Endothelial cell (in vitro differentiated cells): ENCODE data around the gene TCFL5. TPM values are rescaled to one million over a fixed set of nuclear protein-coding genes. Genes with fewer than 3 reads are reported as not detected.

Experiments used
- DNase-seq: peaks from one replicate; pipeline ENCODE4 v3.0.0; 2021; ENCODE audit warnings: low spot score
- H3K27ac Mint-ChIP-seq: one replicate; pipeline ENCODE4 v1.8.0; 2021; ENCODE audit warnings: mixed read lengths, inconsistent platforms; ENCODE audit not compliant: unreplicated experiment
- H3K27me3 Mint-ChIP-seq: one replicate; pipeline ENCODE4 v1.8.0; 2021; ENCODE audit warnings: mild to moderate bottlenecking, moderate library complexity, mixed read lengths, inconsistent platforms; ENCODE audit not compliant: unreplicated experiment
- H3K36me3 Mint-ChIP-seq: one replicate; pipeline ENCODE4 v1.8.0; 2021; ENCODE audit warnings: mild to moderate bottlenecking, low read depth, mixed read lengths, inconsistent platforms; ENCODE audit not compliant: unreplicated experiment
- H3K4me1 Mint-ChIP-seq: one replicate; pipeline ENCODE4 v1.8.0; 2021; ENCODE audit warnings: mild to moderate bottlenecking, mixed read lengths, inconsistent platforms; ENCODE audit not compliant: unreplicated experiment
- H3K4me3 Mint-ChIP-seq: one replicate; pipeline ENCODE4 v1.8.0; 2021; ENCODE audit warnings: mild to moderate bottlenecking, mixed read lengths, inconsistent platforms; ENCODE audit not compliant: unreplicated experiment
- H3K9me3 Mint-ChIP-seq: one replicate; pipeline ENCODE4 v1.8.0; 2021; ENCODE audit warnings: mixed read lengths, inconsistent platforms; ENCODE audit not compliant: unreplicated experiment
- CTCF ChIP-seq: fragments of 200-600 bp; sonication (generic); IDR thresholded peaks from one replicate; pipeline ENCODE4 v1.5.0; 2021; ENCODE audit warnings: antibody characterized with exemption; ENCODE audit not compliant: unreplicated experiment
- total RNA-seq: library from RNA; stranded (reverse); fragmentation: NEBNext Ultra II Directional; extraction: Animal tissue kit (Norgen Biotek cat#: 25700); gene quantifications from one replicate; pipeline ENCODE4 v1.2.1, GENCODE V29; 2021; ENCODE audit not compliant: unreplicated experiment

The TCFL5 gene
- total RNA-seq, 1 donor from 2014 or later = 30.9 TPM

GRCh38 chr20:62902926-62903615 is 41.4 kb upstream of the TCFL5 start:
- Mint-ChIP-seq H3K36me3 (peaks cover 48% of the 10 kb centered on the region), H3K27ac (no peak overlapping the region), H3K27me3 (peaks cover 8% of the 10 kb centered on the region), H3K9me3 (no peaks in the 10 kb centered on the region), H3K4me1 (peaks cover 26% of the 10 kb centered on the region), H3K4me3 (no peak overlapping the region)
- DNase-seq = no peak
- no peak for TF ChIP-seq CTCF

- Mint-ChIP-seq H3K9me3 (no peaks in the 10 kb centered on the region), H3K27me3 (peaks cover 8% of the 10 kb centered on the region), H3K4me1 (peaks cover 22% of the 10 kb centered on the region), H3K27ac (no peak overlapping the region), H3K4me3 (no peak overlapping the region), H3K36me3 (peaks cover 38% of the 10 kb centered on the region)
- no peak for TF ChIP-seq CTCF
- DNase-seq = no peak
These were observed 40.3 kb upstream of the TCFL5 start for GRCh38 chr20:62901891-62902290.

GRCh38 chr20:62900692-62901584 is 39.3 kb upstream of the TCFL5 start:
- TF ChIP-seq CTCF = no peak
- Mint-ChIP-seq H3K4me1 (peaks cover 20% of the 10 kb centered on the region), H3K9me3 (no peaks in the 10 kb centered on the region), H3K36me3 (peaks cover 29% of the 10 kb centered on the region), H3K27ac (peak overlapping the region; percentile 94), H3K4me3 (no peak overlapping the region), H3K27me3 (peaks cover 9% of the 10 kb centered on the region)
- DNase-seq = peak; percentile 43

- DNase-seq = peak; percentile 81
- H3K27ac Mint-ChIP-seq = peak overlapping the region; percentile 94
- no peak overlapping the region for H3K4me3 Mint-ChIP-seq
- H3K4me1 Mint-ChIP-seq = peaks cover 17% of the 10 kb centered on the region
- peak; percentile 70 for TF ChIP-seq CTCF
- H3K27me3 Mint-ChIP-seq = peaks cover 11% of the 10 kb centered on the region
- peaks cover 25% of the 10 kb centered on the region for H3K36me3 Mint-ChIP-seq
- no peaks in the 10 kb centered on the region for H3K9me3 Mint-ChIP-seq
These were observed 38.5 kb upstream of the TCFL5 start for GRCh38 chr20:62900052-62900691.
